Kidney (tissue), 14 donors: ENCODE results near the gene NT5DC1. TPM values are rescaled to one million over a fixed set of nuclear protein-coding genes. Genes with fewer than 3 reads are reported as not detected.

Source experiments
- DNase-seq, 5 donors: peaks; one replicate each; pipeline ENCODE4 v3.0.0-alpha.2; 2013 to 2020
- FAIRE-seq: peaks from 2 replicates; lab custom pipeline; 2012; peaks lifted over from hg19 to GRCh38; lab: Jason Lieb, UNC
- H3K27ac ChIP-seq, 2 donors: one replicate each; pipeline ENCODE4 v1.7.0; 2013; ENCODE audit warnings: low read depth in 2 of 2, low read length in 2 of 2, inconsistent platforms in 1 of 2
- H3K27me3 ChIP-seq: one replicate; pipeline ENCODE4 v1.7.1; 2013; ENCODE audit warnings: low read length, inconsistent platforms; ENCODE audit not compliant: control insufficient read depth, insufficient read depth
- H3K36me3 ChIP-seq, 3 donors: one replicate each; pipeline versions ENCODE4 v1.7.0 to v1.7.1; 2013; ENCODE audit warnings: low read length in 3 of 3, control low read depth in 1 of 3, inconsistent platforms in 1 of 3; ENCODE audit not compliant: insufficient read depth in 3 of 3, control insufficient read depth in 2 of 3
- H3K4me1 ChIP-seq, 3 donors: one replicate each; pipeline versions ENCODE4 v1.7.0 to v1.7.1; 2013; ENCODE audit warnings: low read length in 3 of 3, inconsistent platforms in 1 of 3, low read depth in 1 of 3; ENCODE audit not compliant: control insufficient read depth in 2 of 3, insufficient read depth in 2 of 3
- H3K4me3 ChIP-seq, 3 donors: one replicate each; pipeline versions ENCODE4 v1.7.0 to v1.8.1; 2013; ENCODE audit warnings: low read length in 3 of 3, control low read depth in 1 of 3, inconsistent platforms in 1 of 3
- H3K9ac ChIP-seq, 3 donors: one replicate each; pipeline versions ENCODE4 v1.7.0 to v1.7.1; 2013; ENCODE audit warnings: low read length in 3 of 3, control low read depth in 1 of 3, inconsistent platforms in 1 of 3
- H3K9me3 ChIP-seq, 3 donors: one replicate each; pipeline versions ENCODE4 v1.7.0 to v1.7.1; 2013; ENCODE audit warnings: low read length in 3 of 3, control low read depth in 1 of 3, inconsistent platforms in 1 of 3; ENCODE audit not compliant: control insufficient read depth in 2 of 3, insufficient read depth in 1 of 3
- intact Hi-C: fragments of 100-400 bp; cut with DNase I; formaldehyde crosslinking; loops from one replicate; pipeline ENCODE4 v1.11.1; 2022
- polyA plus RNA-seq: library from polyadenylated mRNA; stranded (reverse); fragments of 350-450 nt; fragmentation: Illumina TruSeq; extraction: RNeasy Lipid Tissue Mini Kit (QIAGEN cat#74804); gene quantifications from one replicate; pipeline ENCODE4 v1.2.3, GENCODE V29; 2014; ENCODE audit warnings: low read depth, low replicate concordance; ENCODE audit not compliant: insufficient read depth
- total RNA-seq: library from RNA; stranded (reverse); fragmentation: NEBNext Ultra II Directional; extraction: Animal tissue kit (Norgen Biotek cat#: 25700); gene quantifications from one replicate; pipeline ENCODE4 v1.2.1, GENCODE V29; 2021
- TF ChIP-seq, protein P1 (sequence below): IDR thresholded peaks from 3 replicates; pipeline ENCODE4 v1.5.1; 2012; ENCODE audit warnings: mild to moderate bottlenecking, moderate library complexity, borderline replicate concordance; ENCODE audit not compliant: insufficient read depth; ENCODE audit errors: extremely low read depth
- donor health status: control.
- donor health status: control.
- donor health status: control.
- donor health status: control.
- donor health status: control.
- donor health status: DM: yes; HTN: yes; CAD: no.
- donor health status: Normal renal cell carcinoma (clear cell type).

NT5DC1 gene
- total and polyA plus RNA-seq, 2 donors from 2014 or later = 34.8 to 41.7 TPM

DNA sequence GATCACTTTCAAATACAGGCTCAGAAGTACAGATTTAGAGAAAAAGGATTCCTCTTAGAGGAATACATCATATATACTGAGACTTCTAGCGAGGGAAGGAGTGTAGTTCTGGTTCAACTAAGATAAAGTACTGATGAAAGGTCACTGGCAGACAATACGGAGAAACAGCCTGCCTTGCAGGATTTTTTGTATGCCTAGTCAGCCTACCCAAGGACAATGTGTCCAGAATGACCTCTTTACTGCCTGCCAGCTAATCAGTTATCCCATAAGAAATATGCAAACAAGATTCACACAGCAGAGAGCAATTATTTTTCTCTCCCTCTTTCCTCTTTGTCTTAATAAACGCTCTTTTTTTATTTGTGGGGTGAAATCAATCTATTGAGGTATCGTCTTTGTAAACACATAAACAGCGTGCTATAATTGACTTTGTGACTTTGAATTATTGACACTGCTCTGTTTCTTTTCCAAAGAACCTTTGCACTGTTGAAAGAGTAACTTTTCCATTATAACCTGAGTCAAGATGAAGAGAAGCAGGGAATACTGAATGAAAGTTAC is 154.7 kb downstream of the NT5DC1 start:
- H3K4me1 ChIP-seq = peaks cover 0 to 29% (median 27%) of the 10 kb centered on the region in 3 donors
- DNase-seq (peak in 2 of 5 donors; percentile 65 to 68), FAIRE-seq (no peak)
- intact Hi-C loops = no loop called here
- TF ChIP-seq, protein P1, sequence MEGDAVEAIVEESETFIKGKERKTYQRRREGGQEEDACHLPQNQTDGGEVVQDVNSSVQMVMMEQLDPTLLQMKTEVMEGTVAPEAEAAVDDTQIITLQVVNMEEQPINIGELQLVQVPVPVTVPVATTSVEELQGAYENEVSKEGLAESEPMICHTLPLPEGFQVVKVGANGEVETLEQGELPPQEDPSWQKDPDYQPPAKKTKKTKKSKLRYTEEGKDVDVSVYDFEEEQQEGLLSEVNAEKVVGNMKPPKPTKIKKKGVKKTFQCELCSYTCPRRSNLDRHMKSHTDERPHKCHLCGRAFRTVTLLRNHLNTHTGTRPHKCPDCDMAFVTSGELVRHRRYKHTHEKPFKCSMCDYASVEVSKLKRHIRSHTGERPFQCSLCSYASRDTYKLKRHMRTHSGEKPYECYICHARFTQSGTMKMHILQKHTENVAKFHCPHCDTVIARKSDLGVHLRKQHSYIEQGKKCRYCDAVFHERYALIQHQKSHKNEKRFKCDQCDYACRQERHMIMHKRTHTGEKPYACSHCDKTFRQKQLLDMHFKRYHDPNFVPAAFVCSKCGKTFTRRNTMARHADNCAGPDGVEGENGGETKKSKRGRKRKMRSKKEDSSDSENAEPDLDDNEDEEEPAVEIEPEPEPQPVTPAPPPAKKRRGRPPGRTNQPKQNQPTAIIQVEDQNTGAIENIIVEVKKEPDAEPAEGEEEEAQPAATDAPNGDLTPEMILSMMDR = no peak
- H3K27me3 ChIP-seq = no peaks in the 10 kb centered on the region
- H3K4me3 ChIP-seq = peak overlapping the region; percentile 3 to 92 (median 85)
- peak overlapping the region in 2 of 3 donors; percentile 78 to 84 for H3K9ac ChIP-seq
- H3K36me3 ChIP-seq = peaks cover 0 to 2% (median 0%) of the 10 kb centered on the region in 3 donors
- H3K9me3 ChIP-seq = no peaks in the 10 kb centered on the region
- no peak overlapping the region for H3K27ac ChIP-seq

DNA sequence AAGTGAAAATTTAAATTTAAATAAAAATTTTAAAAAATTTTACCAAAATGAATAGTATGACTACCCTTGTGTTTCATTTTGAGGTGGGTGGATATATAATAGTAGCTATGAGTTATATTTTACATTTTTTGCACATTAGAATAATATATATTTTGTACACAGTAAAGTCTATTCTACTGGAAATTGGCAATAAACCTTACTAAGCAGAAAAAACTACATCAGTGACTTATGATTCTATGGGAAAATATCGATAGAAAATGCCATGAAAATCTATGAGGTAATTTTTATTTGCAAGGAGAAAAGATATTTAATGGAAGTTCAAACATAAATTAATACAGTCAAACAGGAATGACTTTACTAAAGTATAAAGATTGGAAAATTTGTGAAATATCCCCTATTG is 156.0 kb downstream of the NT5DC1 start:
- TF ChIP-seq, protein P1 = no peak

DNA sequence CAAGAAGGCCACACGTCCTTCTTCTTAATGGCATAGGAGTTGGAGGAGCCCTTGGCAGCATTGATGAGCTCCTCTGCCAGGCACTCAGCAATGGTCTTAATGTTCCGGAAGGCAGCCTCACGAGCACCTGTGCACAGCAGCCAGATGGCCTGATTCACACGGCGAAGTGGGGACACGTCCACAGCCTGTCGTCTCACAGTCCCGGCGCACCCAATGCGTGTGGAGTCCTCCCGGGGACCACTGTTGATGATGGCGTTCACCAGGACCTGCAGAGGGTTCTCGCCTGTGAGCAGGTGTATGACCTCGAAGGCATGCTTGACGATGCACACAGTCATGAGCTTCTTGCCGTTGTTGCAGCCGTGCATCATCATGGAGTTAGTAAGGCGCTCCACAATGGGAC is 157.9 kb downstream of the NT5DC1 start:
- Histone ChIP-seq H3K9ac (no peak overlapping the region), H3K36me3 (peaks cover 0 to 2% (median 0%) of the 10 kb centered on the region in 3 donors), H3K9me3 (no peaks in the 10 kb centered on the region), H3K4me1 (peaks cover 0 to 7% (median 3%) of the 10 kb centered on the region in 3 donors), H3K27ac (no peak overlapping the region), H3K27me3 (no peaks in the 10 kb centered on the region), H3K4me3 (no peak overlapping the region)
- intact Hi-C loops = no loop called here
- FAIRE-seq (no peak), DNase-seq (no peak)
- TF ChIP-seq, protein P1 = no peak

More for the DNA sequence above, 156.0 kb downstream of the NT5DC1 start:
- Histone ChIP-seq H3K4me1 (peaks cover 0 to 20% (median 16%) of the 10 kb centered on the region in 3 donors), H3K36me3 (peaks cover 0 to 2% (median 0%) of the 10 kb centered on the region in 3 donors), H3K27me3 (no peaks in the 10 kb centered on the region), H3K9ac (no peak overlapping the region), H3K4me3 (no peak overlapping the region), H3K9me3 (no peaks in the 10 kb centered on the region), H3K27ac (no peak overlapping the region)
- intact Hi-C loops = no loop called here
- FAIRE-seq (no peak), DNase-seq (no peak)
